A673 (cell line): ENCODE results near the gene ALLC. TPM values are rescaled to one million over a fixed set of nuclear protein-coding genes. Genes with fewer than 3 reads are reported as not detected.

Experiments used
- BruUV-seq: library from RNA; stranded (reverse); fragments of 400-500 nt; replicated peaks from 2 replicates; lab custom pipeline; 2021; lab: Mats Ljungman, UMichigan
- CTCF ChIA-PET: fragments of 300-600 bp; sonication (Branson Sonifier 250); formaldehyde crosslinking; loops from one replicate; lab custom pipeline; 2022; ENCODE audit warnings: antibody characterized with exemption; lab: Charles Lee
- POLR2A ChIA-PET: fragments of 300-600 bp; sonication (Branson Sonifier 250); formaldehyde crosslinking; loops from one replicate; lab custom pipeline; 2022; ENCODE audit warnings: antibody characterized with exemption; ENCODE audit not compliant: low non-redundant PET; lab: Charles Lee
- DNase-seq: peaks from one replicate; pipeline ENCODE4 v3.0.0-alpha.2; 2015; ENCODE audit warnings: low spot score
- H3K27ac ChIP-seq: fragments of 200-600 bp; sonication (generic); 2 replicates; pipeline ENCODE4 v1.5.1; 2016; ENCODE audit warnings: mixed run types, low read depth, mild to moderate bottlenecking, mixed read lengths, antibody characterized with exemption, low read length; ENCODE audit not compliant: poor library complexity, severe bottlenecking
- H3K27me3 ChIP-seq: fragments of 200-600 bp; sonication (generic); replicated peaks from 2 replicates; pipeline ENCODE4 v1.6.1; 2017; ENCODE audit warnings: mixed run types, low read depth, mild to moderate bottlenecking, mixed read lengths, antibody characterized with exemption, low read length; ENCODE audit not compliant: insufficient read depth, poor library complexity
- H3K36me3 ChIP-seq: fragments of 200-600 bp; sonication (generic); 2 replicates; pipeline ENCODE4 v1.6.1; 2016; ENCODE audit warnings: mixed run types, mild to moderate bottlenecking, mixed read lengths, antibody characterized with exemption, low read length; ENCODE audit not compliant: insufficient read depth, poor library complexity, severe bottlenecking
- H3K4me1 ChIP-seq: fragments of 200-600 bp; sonication (generic); 2 replicates; pipeline ENCODE4 v1.6.1; 2017; ENCODE audit warnings: mixed run types, mild to moderate bottlenecking, mixed read lengths, antibody characterized with exemption, low read length; ENCODE audit not compliant: insufficient read depth, poor library complexity, severe bottlenecking
- H3K4me3 ChIP-seq: fragments of 200-600 bp; sonication (generic); 2 replicates; pipeline ENCODE4 v1.5.1; 2016; ENCODE audit warnings: low read depth, mixed run types, mild to moderate bottlenecking, mixed read lengths, low read length; ENCODE audit not compliant: poor library complexity, severe bottlenecking
- H3K9me3 ChIP-seq: fragments of 200-600 bp; sonication (generic); 2 replicates; pipeline ENCODE4 v1.6.1; 2016; ENCODE audit warnings: mixed run types, low read depth, mild to moderate bottlenecking, mixed read lengths, antibody characterized with exemption, low read length; ENCODE audit not compliant: poor library complexity, severe bottlenecking
- CTCF ChIP-seq: fragments of 300-800, 200-600 bp; sonication (generic); conservative IDR thresholded peaks from 2 replicates; pipeline ENCODE4 v1.5.1; 2017; ENCODE audit warnings: low read depth, mild to moderate bottlenecking, antibody characterized with exemption, low read length, moderate library complexity, mixed read lengths
- EZH2 ChIP-seq: fragments of 200-600 bp; sonication (generic); IDR thresholded peaks from 2 replicates; pipeline ENCODE4 v1.6.1; 2017; ENCODE audit warnings: borderline replicate concordance, low read depth, mild to moderate bottlenecking, mixed read lengths, antibody characterized with exemption, low read length; ENCODE audit not compliant: poor library complexity, severe bottlenecking
- intact Hi-C: fragments of 100-400 bp; cut with micrococcal nuclease; formaldehyde crosslinking; loops from one replicate; pipeline ENCODE4 v1.10.0; 2022; ENCODE audit not compliant: unreplicated experiment
- total RNA-seq: library from RNA; stranded (reverse); gene quantifications from 2 replicates; pipeline ENCODE4 v1.2.3, GENCODE V29; 2021

The ALLC gene
- total RNA-seq, 1 experiment from 2014 or later, result not detected

- intact Hi-C loops, result loop anchor here (2.0 to 10.0 kb wide), 3 partner anchors 41 to 1955 kb away; partner anchors contain the start of gene SOX11
- TF ChIP-seq EZH2 (no peak), CTCF (no peak)
- Histone ChIP-seq H3K27ac (no peak overlapping the region), H3K27me3 (no peaks in the 10 kb centered on the region), H3K9me3 (no peaks in the 10 kb centered on the region), H3K4me3 (no peak overlapping the region), H3K4me1 (peaks cover 18% of the 10 kb centered on the region), H3K36me3 (no peaks in the 10 kb centered on the region)
- POLR2A ChIA-PET, result no interaction called here
- CTCF ChIA-PET, result no interaction called here
- BruUV-seq, result no TSS peak
- no peak for DNase-seq
These were observed 81.3 kb downstream of the ALLC start for GRCh38 chr2:3739313-3739712.

- POLR2A ChIA-PET, result no interaction called here
- CTCF ChIA-PET, result no interaction called here
- no TSS peak for BruUV-seq
- Histone ChIP-seq H3K27ac (no peak overlapping the region), H3K4me3 (no peak overlapping the region), H3K36me3 (no peaks in the 10 kb centered on the region), H3K27me3 (no peaks in the 10 kb centered on the region), H3K4me1 (peaks cover 18% of the 10 kb centered on the region), H3K9me3 (no peaks in the 10 kb centered on the region)
- intact Hi-C loops, result no loop called here
- DNase-seq, result peak; percentile 66
- TF ChIP-seq EZH2 (no peak), CTCF (no peak)
These were observed 83.4 kb downstream of the ALLC start for GRCh38 chr2:3741396-3741795.

- no peaks in the 10 kb centered on the region for H3K9me3 ChIP-seq
- H3K27me3 ChIP-seq, result no peaks in the 10 kb centered on the region
- H3K36me3 ChIP-seq, result no peaks in the 10 kb centered on the region
- no TSS peak for BruUV-seq
- TF ChIP-seq CTCF, result peak; percentile 25; the same call in 1 of the 2 replicates
- TF ChIP-seq EZH2, result no peak
- no peak overlapping the region for H3K27ac ChIP-seq
- intact Hi-C loops, result no loop called here
- H3K4me1 ChIP-seq, result peaks cover 18% of the 10 kb centered on the region
- CTCF ChIA-PET, result no interaction called here
- no peak for DNase-seq
- H3K4me3 ChIP-seq, result no peak overlapping the region
- POLR2A ChIA-PET, result no interaction called here
These were observed 84.0 kb downstream of the ALLC start for GRCh38 chr2:3741867-3742602.
